Urothelium cell line (cell line): ENCODE data around the gene KSR1.

Source experiments
- DNase-seq: peaks from one replicate; pipeline ENCODE4 v3.0.0; 2011; ENCODE audit warnings: low spot score, mixed read lengths
- FAIRE-seq: peaks from 2 replicates; lab custom pipeline; 2011; peaks lifted over from hg19 to GRCh38; lab: Jason Lieb, UNC

KSR1 gene

GRCh38 chr17:27471321-27472269 lies 15.3 kb downstream of the KSR1 start:
- DNase-seq (no peak), FAIRE-seq (no peak)

- no peak for DNase-seq
- FAIRE-seq, result no peak
Measured at GRCh38 chr17:27473190-27473747, 17.0 kb downstream of the KSR1 start.

- no peak for DNase-seq
- FAIRE-seq, result no peak
Measured at GRCh38 chr17:27473748-27474609, 17.7 kb downstream of the KSR1 start.

- FAIRE-seq, result no peak
- DNase-seq, result no peak
Measured at GRCh38 chr17:27475070-27475673, 18.9 kb downstream of the KSR1 start.

GRCh38 chr17:27475981-27476895 lies 20.0 kb downstream of the KSR1 start:
- DNase-seq (no peak), FAIRE-seq (no peak)

- DNase-seq (no peak), FAIRE-seq (no peak)
Measured at GRCh38 chr17:27477050-27477888, 21.0 kb downstream of the KSR1 start.

GRCh38 chr17:27477971-27478684 lies 21.9 kb downstream of the KSR1 start:
- no peak for FAIRE-seq
- no peak for DNase-seq

- FAIRE-seq (no peak), DNase-seq (no peak)
Measured at GRCh38 chr17:27478901-27479538, 22.8 kb downstream of the KSR1 start.

GRCh38 chr17:27479838-27480237 lies 23.6 kb downstream of the KSR1 start:
- DNase-seq (no peak), FAIRE-seq (no peak)

- DNase-seq (no peak), FAIRE-seq (no peak)
Measured at GRCh38 chr17:27480699-27481098, 24.5 kb downstream of the KSR1 start.

- no peak for FAIRE-seq
Measured at GRCh38 chr17:27481327-27481726, 25.1 kb downstream of the KSR1 start.

GRCh38 chr17:27485125-27485524 lies 28.9 kb downstream of the KSR1 start:
- no peak for DNase-seq
- FAIRE-seq, result no peak

More at GRCh38 chr17:27481327-27481726, 25.1 kb downstream of the KSR1 start:
- DNase-seq, result no peak

- DNase-seq (no peak), FAIRE-seq (no peak)
Measured at GRCh38 chr17:27485716-27486495, 29.7 kb downstream of the KSR1 start.

GRCh38 chr17:27486741-27487140 lies 30.5 kb downstream of the KSR1 start:
- FAIRE-seq (no peak), DNase-seq (no peak)

GRCh38 chr17:27488231-27488630 lies 32.0 kb downstream of the KSR1 start:
- FAIRE-seq (no peak), DNase-seq (no peak)

GRCh38 chr17:27489045-27489715 lies 32.9 kb downstream of the KSR1 start:
- FAIRE-seq, result no peak

GRCh38 chr17:27490391-27490790 lies 34.1 kb downstream of the KSR1 start:
- no peak for FAIRE-seq

More at GRCh38 chr17:27489045-27489715, 32.9 kb downstream of the KSR1 start:
- DNase-seq, result no peak

More at GRCh38 chr17:27490391-27490790, 34.1 kb downstream of the KSR1 start:
- no peak for DNase-seq
